GM12878 (cell line): ENCODE measurements around the gene FAM234B.

ENCODE experiments used
- CTCF ChIP-seq, 3 experiments: IDR thresholded peaks in 2 of 3; conservative IDR thresholded peaks in 1 of 3; 2 replicates each; pipeline ENCODE4 v1.5.1; 2011; ENCODE audit warnings: low read depth in 3 of 3, low read length in 3 of 3, mild to moderate bottlenecking in 3 of 3, control low read depth in 2 of 3, moderate library complexity in 2 of 3, inconsistent platforms in 1 of 3, mixed read lengths in 1 of 3; ENCODE audit not compliant: control insufficient read depth in 2 of 3, insufficient read depth in 1 of 3; ENCODE audit errors: extremely low read depth in 1 of 3
- IRF4 ChIP-seq: IDR thresholded peaks from 2 replicates; pipeline ENCODE4 v1.6.1; 2011; ENCODE audit warnings: low read depth, low read length
- MTA2 ChIP-seq: fragments of 450-650 bp; IDR thresholded peaks from 2 replicates; pipeline ENCODE4 v1.6.1; 2016; ENCODE audit warnings: low read depth, mild to moderate bottlenecking, moderate library complexity
- POLR2AphosphoS2 ChIP-seq: IDR thresholded peaks from 2 replicates; pipeline ENCODE4 v1.6.1; 2011; ENCODE audit warnings: low read depth, mild to moderate bottlenecking, low read length, improper control_type of control experiment, moderate library complexity
- RAD51 ChIP-seq: fragments of 450-650 bp; IDR thresholded peaks from 2 replicates; pipeline ENCODE4 v1.6.1; 2016; ENCODE audit warnings: moderate library complexity, mild to moderate bottlenecking, inconsistent platforms
- YY1 ChIP-seq: IDR thresholded peaks from 2 replicates; pipeline ENCODE4 v1.6.1; 2011; ENCODE audit warnings: low read depth, mild to moderate bottlenecking, low read length
- ZNF687 ChIP-seq: fragments of 450-650 bp; IDR thresholded peaks from 2 replicates; pipeline ENCODE4 v1.6.1; 2017; ENCODE audit warnings: mild to moderate bottlenecking, moderate library complexity

- TF ChIP-seq YY1 (no peak), MTA2 (no peak), IRF4 (no peak), CTCF (IDR thresholded peaks at IDR 0.05 in 2 of 3, conservative IDR thresholded peaks at IDR 0.05 in 1 of 3; ENCODE audit: control insufficient read depth in 2 of 3, extremely low read depth in 1 of 3, insufficient read depth in 1 of 3, low read depth in 3 of 3, low read length in 3 of 3) (no peak), RAD51 (no peak), POLR2AphosphoS2 (no peak), ZNF687 (no peak)
Measured at GRCh38 chr12:13117029-13117428, 72.8 kb downstream of the FAM234B start.
